Measurements from ENCODE around the gene NEO1. TPM values are rescaled to one million over a fixed set of nuclear protein-coding genes. Genes with fewer than 3 reads are reported as not detected.

Gene NEO1
- total and polyA plus RNA-seq, 2 of the 13 experiments (the other 11 are each of a cell fraction or from before 2014, with no cell fraction given), result 8.4 to 11.0 TPM

- TF ChIP-seq, protein P1, sequence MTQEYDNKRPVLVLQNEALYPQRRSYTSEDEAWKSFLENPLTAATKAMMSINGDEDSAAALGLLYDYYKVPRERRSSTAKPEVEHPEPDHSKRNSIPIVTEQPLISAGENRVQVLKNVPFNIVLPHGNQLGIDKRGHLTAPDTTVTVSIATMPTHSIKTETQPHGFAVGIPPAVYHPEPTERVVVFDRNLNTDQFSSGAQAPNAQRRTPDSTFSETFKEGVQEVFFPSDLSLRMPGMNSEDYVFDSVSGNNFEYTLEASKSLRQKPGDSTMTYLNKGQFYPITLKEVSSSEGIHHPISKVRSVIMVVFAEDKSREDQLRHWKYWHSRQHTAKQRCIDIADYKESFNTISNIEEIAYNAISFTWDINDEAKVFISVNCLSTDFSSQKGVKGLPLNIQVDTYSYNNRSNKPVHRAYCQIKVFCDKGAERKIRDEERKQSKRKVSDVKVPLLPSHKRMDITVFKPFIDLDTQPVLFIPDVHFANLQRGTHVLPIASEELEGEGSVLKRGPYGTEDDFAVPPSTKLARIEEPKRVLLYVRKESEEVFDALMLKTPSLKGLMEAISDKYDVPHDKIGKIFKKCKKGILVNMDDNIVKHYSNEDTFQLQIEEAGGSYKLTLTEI (CRISPR knock-in tag; conservative IDR thresholded peaks at IDR 0.05), result no peak
- TF ChIP-seq ZNF674 (CRISPR knock-in tag; IDR thresholded peaks at IDR 0.05; ENCODE audit: low read depth) (peak; percentile 70; the same call in 1 of the 2 replicates), PCBP2 (optimal IDR thresholded peaks at IDR 0.05; ENCODE audit: low read depth, low read length, poor library complexity, severe bottlenecking) (no peak), FUBP1 (CRISPR knock-in tag; IDR thresholded peaks at IDR 0.05; ENCODE audit: borderline replicate concordance) (no peak), ZFP36L2 (CRISPR knock-in tag; IDR thresholded peaks at IDR 0.05) (peak; percentile 77; the same call in 1 of the 2 replicates), HMG20B (CRISPR knock-in tag; conservative IDR thresholded peaks at IDR 0.05) (no peak), CBX5 (CRISPR knock-in tag; IDR thresholded peaks at IDR 0.05; ENCODE audit: borderline replicate concordance) (0 out of 2 replicates have a peak, but pooled peaks have one; percentile 46), SOX13 (IDR thresholded peaks at IDR 0.05) (no peak), SOX13 (CRISPR knock-in tag; conservative IDR thresholded peaks at IDR 0.05 in 1 of 2, IDR thresholded peaks at IDR 0.05 in 1 of 2) (peak in 1 of 2 experiments; percentile 52; a peak in 2 of 4 replicates), HNF4A (CRISPR knock-in tag; IDR thresholded peaks at IDR 0.05) (no peak), ZNF713 (CRISPR knock-in tag; IDR thresholded peaks at IDR 0.05) (no peak), PRMT3 (CRISPR knock-in tag; IDR thresholded peaks at IDR 0.05; ENCODE audit: borderline replicate concordance, low read depth) (no peak), SIN3B (IDR thresholded peaks at IDR 0.05; ENCODE audit: low read length) (no peak), FOXO1 (CRISPR knock-in tag; IDR thresholded peaks at IDR 0.05) (peak; percentile 27; the same call in 1 of the 2 replicates), STAT5B (CRISPR knock-in tag; IDR thresholded peaks at IDR 0.05) (no peak), NCOA2 (CRISPR knock-in tag; IDR thresholded peaks at IDR 0.05) (peak; percentile 68), ZBTB46 (CRISPR knock-in tag; IDR thresholded peaks at IDR 0.05; ENCODE audit: borderline replicate concordance) (no peak), ZNF772 (CRISPR knock-in tag; IDR thresholded peaks at IDR 0.05) (peak; percentile 66; the same call in 1 of the 2 replicates), LCORL (IDR thresholded peaks at IDR 0.05) (no peak), LCORL (CRISPR knock-in tag; IDR thresholded peaks at IDR 0.05) (no peak), ZZZ3 (CRISPR knock-in tag; IDR thresholded peaks at IDR 0.05; ENCODE audit: borderline replicate concordance) (no peak), FOSL2 (CRISPR knock-in tag; IDR thresholded peaks at IDR 0.05) (no peak), NAIF1 (CRISPR knock-in tag; IDR thresholded peaks at IDR 0.05; ENCODE audit: borderline replicate concordance) (no peak)
- TF ChIP-seq, protein P2, sequence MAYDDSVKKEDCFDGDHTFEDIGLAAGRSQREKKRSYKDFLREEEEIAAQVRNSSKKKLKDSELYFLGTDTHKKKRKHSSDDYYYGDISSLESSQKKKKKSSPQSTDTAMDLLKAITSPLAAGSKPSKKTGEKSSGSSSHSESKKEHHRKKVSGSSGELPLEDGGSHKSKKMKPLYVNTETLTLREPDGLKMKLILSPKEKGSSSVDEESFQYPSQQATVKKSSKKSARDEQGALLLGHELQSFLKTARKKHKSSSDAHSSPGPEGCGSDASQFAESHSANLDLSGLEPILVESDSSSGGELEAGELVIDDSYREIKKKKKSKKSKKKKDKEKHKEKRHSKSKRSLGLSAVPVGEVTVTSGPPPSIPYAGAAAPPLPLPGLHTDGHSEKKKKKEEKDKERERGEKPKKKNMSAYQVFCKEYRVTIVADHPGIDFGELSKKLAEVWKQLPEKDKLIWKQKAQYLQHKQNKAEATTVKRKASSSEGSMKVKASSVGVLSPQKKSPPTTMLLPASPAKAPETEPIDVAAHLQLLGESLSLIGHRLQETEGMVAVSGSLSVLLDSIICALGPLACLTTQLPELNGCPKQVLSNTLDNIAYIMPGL (CRISPR knock-in tag; IDR thresholded peaks at IDR 0.05; ENCODE audit: borderline replicate concordance in 1 of 2, low read depth in 1 of 2), result no peak
Measured at GRCh38 chr15:73346735-73347312, 294.6 kb downstream of the NEO1 start (continued).
